Chondrocyte (in vitro differentiated cells): ENCODE results near the gene FAM177B. TPM values are rescaled to one million over a fixed set of nuclear protein-coding genes. Genes with fewer than 3 reads are reported as not detected.
A peak's percentile ranks its signal among the peaks of the same experiment; 100 is the strongest.
"Not testable (repeated sequence)": the region's sequence is repeated elsewhere in the genome, so short reads cannot be mapped to it uniquely, and the experiment has no call there.

Experiments
- DNase-seq: peaks from one replicate; pipeline ENCODE4 v3.0.0; 2021; ENCODE audit warnings: mixed read lengths, low spot score
- H3K27ac Mint-ChIP-seq: one replicate; pipeline ENCODE4 v1.8.0; 2021; ENCODE audit warnings: mild to moderate bottlenecking, moderate library complexity, mixed read lengths; ENCODE audit not compliant: unreplicated experiment
- H3K27me3 Mint-ChIP-seq: 2 replicates; pipeline ENCODE4 v1.8.0; 2021; ENCODE audit warnings: low read depth, mixed read lengths
- H3K36me3 Mint-ChIP-seq: 2 replicates; pipeline ENCODE4 v1.8.0; 2021; ENCODE audit warnings: low read depth, mixed read lengths
- H3K4me1 Mint-ChIP-seq: 2 replicates; pipeline ENCODE4 v1.8.0; 2021; ENCODE audit warnings: low read depth, mild to moderate bottlenecking, mixed read lengths
- H3K4me3 Mint-ChIP-seq: one replicate; pipeline ENCODE4 v1.8.0; 2021; ENCODE audit warnings: mild to moderate bottlenecking, moderate library complexity, mixed read lengths; ENCODE audit not compliant: unreplicated experiment
- H3K9me3 Mint-ChIP-seq: 2 replicates; pipeline ENCODE4 v1.8.0; 2021; ENCODE audit warnings: low read depth, mixed read lengths
- total RNA-seq: library from RNA; stranded (reverse); gene quantifications from 3 replicates; pipeline ENCODE4 v1.2.1, GENCODE V29; 2021
- TF ChIP-seq, protein P1 (sequence below): fragments of 200-600 bp; sonication (generic); IDR thresholded peaks from 2 replicates; pipeline ENCODE4 v1.5.0; 2021; ENCODE audit warnings: antibody characterized with exemption, mild to moderate bottlenecking, moderate library complexity

The FAM177B gene
- total RNA-seq, 1 donor from 2014 or later, result not detected

DNA sequence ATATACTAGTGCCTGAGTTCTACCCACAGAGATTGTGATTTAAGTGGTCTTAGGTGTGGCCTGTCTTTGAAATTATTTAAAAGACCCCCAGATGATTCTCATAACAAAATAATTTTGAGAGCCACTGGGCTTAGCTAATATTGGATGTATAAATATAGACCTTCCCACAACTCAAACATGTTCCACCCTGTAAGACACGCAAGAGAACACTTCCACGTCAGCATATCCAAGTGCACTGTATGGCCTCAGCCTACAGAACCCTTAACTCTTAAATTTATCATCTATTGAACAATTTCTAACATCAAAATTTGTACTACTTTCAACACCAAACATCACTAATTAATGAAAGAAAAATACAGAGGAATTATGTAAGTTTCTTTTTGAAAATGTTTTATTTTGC lies 2.5 kb downstream of the FAM177B start:
- H3K27me3 Mint-ChIP-seq, result no peaks in the 10 kb centered on the region
- no peaks in the 10 kb centered on the region for H3K9me3 Mint-ChIP-seq
- H3K4me1 Mint-ChIP-seq, result no peaks in the 10 kb centered on the region
- H3K36me3 Mint-ChIP-seq, result no peaks in the 10 kb centered on the region
- H3K27ac Mint-ChIP-seq, result no peak overlapping the region
- H3K4me3 Mint-ChIP-seq, result no peak overlapping the region
- TF ChIP-seq, protein P1, sequence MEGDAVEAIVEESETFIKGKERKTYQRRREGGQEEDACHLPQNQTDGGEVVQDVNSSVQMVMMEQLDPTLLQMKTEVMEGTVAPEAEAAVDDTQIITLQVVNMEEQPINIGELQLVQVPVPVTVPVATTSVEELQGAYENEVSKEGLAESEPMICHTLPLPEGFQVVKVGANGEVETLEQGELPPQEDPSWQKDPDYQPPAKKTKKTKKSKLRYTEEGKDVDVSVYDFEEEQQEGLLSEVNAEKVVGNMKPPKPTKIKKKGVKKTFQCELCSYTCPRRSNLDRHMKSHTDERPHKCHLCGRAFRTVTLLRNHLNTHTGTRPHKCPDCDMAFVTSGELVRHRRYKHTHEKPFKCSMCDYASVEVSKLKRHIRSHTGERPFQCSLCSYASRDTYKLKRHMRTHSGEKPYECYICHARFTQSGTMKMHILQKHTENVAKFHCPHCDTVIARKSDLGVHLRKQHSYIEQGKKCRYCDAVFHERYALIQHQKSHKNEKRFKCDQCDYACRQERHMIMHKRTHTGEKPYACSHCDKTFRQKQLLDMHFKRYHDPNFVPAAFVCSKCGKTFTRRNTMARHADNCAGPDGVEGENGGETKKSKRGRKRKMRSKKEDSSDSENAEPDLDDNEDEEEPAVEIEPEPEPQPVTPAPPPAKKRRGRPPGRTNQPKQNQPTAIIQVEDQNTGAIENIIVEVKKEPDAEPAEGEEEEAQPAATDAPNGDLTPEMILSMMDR, result no peak
- no peak for DNase-seq

DNA sequence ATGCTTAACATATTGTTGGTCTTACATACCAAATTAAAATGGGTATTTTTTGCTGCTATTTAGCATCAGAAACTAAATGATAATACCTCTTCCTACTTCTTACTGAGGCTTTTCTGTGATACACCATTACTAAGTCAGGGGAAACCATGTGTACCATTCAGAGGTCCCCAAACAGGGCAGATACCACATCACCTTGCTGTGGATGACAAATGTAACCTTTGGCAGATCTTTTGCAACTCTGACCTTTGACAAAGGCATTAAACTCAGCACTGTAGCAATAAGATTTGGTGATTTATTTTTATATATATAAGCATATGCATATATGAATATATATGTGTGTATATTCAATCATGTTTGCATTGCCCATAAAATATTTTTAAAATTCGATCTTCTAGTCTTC lies 2.9 kb downstream of the FAM177B start:
- H3K4me1 Mint-ChIP-seq, result no peaks in the 10 kb centered on the region
- no peak overlapping the region for H3K4me3 Mint-ChIP-seq
- TF ChIP-seq, protein P1, result no peak
- no peaks in the 10 kb centered on the region for H3K9me3 Mint-ChIP-seq
- DNase-seq, result no peak
- no peaks in the 10 kb centered on the region for H3K27me3 Mint-ChIP-seq
- no peaks in the 10 kb centered on the region for H3K36me3 Mint-ChIP-seq
- no peak overlapping the region for H3K27ac Mint-ChIP-seq

DNA sequence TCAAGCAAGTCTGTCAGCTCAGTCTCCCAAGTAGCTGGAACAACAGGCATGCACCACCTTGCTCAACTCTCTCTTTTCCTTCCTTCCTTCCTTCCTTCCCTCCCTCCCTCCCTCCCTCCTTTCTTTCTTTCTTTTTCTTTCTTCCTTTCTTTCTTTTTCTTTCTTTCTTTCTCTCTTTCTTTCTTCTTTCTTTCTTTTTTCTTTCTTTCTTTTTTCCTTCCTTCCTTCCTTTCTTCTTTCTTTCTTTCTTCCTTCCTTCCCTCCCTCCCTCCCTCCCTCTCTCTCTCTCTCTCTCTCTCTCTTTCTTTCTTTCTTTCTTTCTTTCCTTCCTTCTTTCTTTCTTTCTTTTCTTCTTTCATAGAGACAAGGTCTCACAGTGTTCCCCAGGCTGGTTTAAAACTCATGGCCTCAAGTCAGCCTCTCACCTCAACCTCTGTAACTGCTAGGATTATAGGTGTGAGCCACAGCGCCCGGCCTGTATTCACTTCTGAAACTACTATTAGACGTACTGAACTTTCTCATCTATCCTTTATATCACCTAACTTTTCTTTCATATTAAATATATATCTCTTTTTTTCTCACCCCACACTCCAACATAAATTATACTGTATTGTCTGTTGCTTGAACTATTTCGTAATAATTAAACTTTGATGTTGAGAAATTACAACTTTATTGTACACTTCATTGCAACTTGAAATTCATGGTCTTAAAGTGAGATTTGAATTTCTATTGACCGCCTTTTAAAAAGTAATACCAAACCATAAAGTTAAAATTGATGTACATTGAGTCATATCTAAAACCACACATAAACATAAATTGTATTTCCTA lies 4.8 kb downstream of the FAM177B start:
- H3K36me3 Mint-ChIP-seq, H3K4me1 Mint-ChIP-seq, H3K4me3 Mint-ChIP-seq, DNase-seq, H3K27me3 Mint-ChIP-seq, H3K27ac Mint-ChIP-seq, H3K9me3 Mint-ChIP-seq: not testable (repeated sequence)

DNA sequence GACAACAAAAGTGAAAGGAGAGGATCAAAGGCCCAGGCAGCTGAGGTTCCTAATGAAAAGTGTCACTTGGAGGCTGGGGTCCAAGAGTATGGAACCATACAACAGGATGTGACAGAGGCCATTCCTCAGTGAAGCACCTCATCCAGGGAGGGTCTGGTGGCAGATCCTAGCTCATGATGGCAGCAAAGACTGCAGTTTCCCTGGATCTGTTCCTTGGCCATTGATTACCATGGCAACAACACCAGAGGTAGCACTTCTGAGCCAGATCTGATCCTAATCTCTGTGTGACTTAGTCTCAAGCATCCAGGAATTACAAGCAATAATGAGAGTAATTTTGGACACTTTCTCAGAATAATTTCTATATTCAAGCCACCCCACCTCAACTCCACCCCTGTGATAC lies 12.9 kb downstream of the FAM177B start:
- peaks cover 5% of the 10 kb centered on the region for H3K27me3 Mint-ChIP-seq
- DNase-seq, result no peak
- no peak overlapping the region for H3K4me3 Mint-ChIP-seq
- no peaks in the 10 kb centered on the region for H3K36me3 Mint-ChIP-seq
- TF ChIP-seq, protein P1, result peak; percentile 12
- peaks cover 7% of the 10 kb centered on the region for H3K4me1 Mint-ChIP-seq
- H3K27ac Mint-ChIP-seq, result no peak overlapping the region
- H3K9me3 Mint-ChIP-seq, result no peaks in the 10 kb centered on the region

DNA sequence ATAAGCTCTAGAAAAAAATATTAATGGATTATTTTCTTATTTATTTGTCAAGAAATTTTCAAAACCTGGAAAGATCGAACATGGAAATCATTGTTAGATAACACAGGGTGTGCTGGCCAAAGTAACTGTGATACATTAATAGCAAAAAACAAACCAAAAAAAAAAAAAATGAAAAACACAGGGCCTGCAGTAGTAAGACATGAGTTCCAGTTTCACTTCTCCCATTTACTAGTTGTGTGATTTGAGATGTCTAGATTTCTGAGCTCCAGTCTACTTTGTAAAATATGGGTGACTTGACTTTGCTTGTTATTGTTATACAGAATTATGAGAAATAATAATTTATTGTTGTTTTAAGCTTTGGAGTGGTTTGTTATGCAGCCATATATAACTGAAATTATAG lies 13.6 kb downstream of the FAM177B start:
- Mint-ChIP-seq H3K4me3 (no peak overlapping the region), H3K9me3 (no peaks in the 10 kb centered on the region), H3K27ac (no peak overlapping the region), H3K36me3 (no peaks in the 10 kb centered on the region), H3K4me1 (peaks cover 7% of the 10 kb centered on the region), H3K27me3 (peaks cover 5% of the 10 kb centered on the region)
- TF ChIP-seq, protein P1, result no peak
- DNase-seq, result no peak

DNA sequence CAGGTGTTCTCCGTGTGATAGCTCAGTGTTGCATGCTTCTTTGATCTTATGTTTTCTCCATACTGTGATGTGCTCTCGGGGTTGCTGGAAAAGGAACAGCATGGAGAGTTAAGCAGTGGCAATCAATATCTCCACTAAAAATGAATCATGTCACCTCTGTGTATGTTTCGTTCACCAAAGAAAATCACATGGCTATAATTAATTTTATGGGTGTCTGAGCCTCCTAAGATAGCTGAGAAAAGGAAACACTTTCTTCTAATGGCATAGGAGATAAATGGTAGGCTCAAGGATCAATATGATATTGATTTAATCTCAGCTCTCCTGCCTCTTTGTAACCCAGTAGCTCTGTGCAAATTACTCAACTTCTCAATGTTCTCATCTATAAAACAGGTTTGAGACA lies 14.3 kb downstream of the FAM177B start:
- TF ChIP-seq, protein P1, result no peak
- no peaks in the 10 kb centered on the region for H3K9me3 Mint-ChIP-seq
- H3K27me3 Mint-ChIP-seq, result peaks cover 5% of the 10 kb centered on the region
- H3K4me1 Mint-ChIP-seq, result peaks cover 7% of the 10 kb centered on the region
- DNase-seq, result no peak
- no peak overlapping the region for H3K4me3 Mint-ChIP-seq
- H3K36me3 Mint-ChIP-seq, result no peaks in the 10 kb centered on the region
- H3K27ac Mint-ChIP-seq, result no peak overlapping the region
